GM12878 (cell line): ENCODE data around the gene RB1.

Experiments
- ASH2L ChIP-seq: fragments of 300-600, 200-600 bp; sonication (generic); IDR thresholded peaks from 2 replicates; pipeline ENCODE4 v1.6.1; 2017; ENCODE audit warnings: low read depth, mild to moderate bottlenecking, borderline replicate concordance
- SRF ChIP-seq, 2 experiments: IDR thresholded peaks; 2 replicates each; pipeline ENCODE4 v1.6.1; 2011; ENCODE audit warnings: low read depth in 2 of 2, low read length in 2 of 2, mild to moderate bottlenecking in 1 of 2, moderate library complexity in 1 of 2
- TF ChIP-seq, protein P1 (sequence below), 3 experiments: IDR thresholded peaks in 2 of 3; conservative IDR thresholded peaks in 1 of 3; 2 replicates each; pipeline ENCODE4 v1.5.1; 2011; ENCODE audit warnings: low read depth in 3 of 3, low read length in 3 of 3, mild to moderate bottlenecking in 3 of 3, control low read depth in 2 of 3, moderate library complexity in 2 of 3, inconsistent platforms in 1 of 3, mixed read lengths in 1 of 3; ENCODE audit not compliant: control insufficient read depth in 2 of 3, insufficient read depth in 1 of 3; ENCODE audit errors: extremely low read depth in 1 of 3

DNA sequence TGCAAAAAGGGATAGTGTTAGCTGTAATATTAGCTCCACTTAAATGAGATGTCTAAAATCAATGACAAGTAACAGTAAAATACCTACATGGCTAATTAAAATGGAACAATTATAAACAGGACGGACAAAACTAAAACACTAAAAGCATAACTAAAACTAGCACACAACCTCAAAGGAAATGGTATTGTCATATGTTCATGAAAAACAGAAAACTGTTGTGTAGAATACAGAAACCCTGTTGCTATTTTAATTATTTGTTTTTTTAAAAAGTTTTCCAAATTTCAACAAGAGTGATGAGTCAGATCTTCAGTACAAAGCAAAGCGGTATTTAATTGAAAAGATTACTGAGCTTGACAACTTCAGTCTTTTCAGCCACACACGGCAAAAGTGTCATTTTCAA lies 225.2 kb downstream of the RB1 start:
- TF ChIP-seq ASH2L (no peak), SRF (IDR thresholded peaks at IDR 0.05; ENCODE audit: low read depth in 2 of 2, low read length in 2 of 2) (no peak)
- TF ChIP-seq, protein P1, sequence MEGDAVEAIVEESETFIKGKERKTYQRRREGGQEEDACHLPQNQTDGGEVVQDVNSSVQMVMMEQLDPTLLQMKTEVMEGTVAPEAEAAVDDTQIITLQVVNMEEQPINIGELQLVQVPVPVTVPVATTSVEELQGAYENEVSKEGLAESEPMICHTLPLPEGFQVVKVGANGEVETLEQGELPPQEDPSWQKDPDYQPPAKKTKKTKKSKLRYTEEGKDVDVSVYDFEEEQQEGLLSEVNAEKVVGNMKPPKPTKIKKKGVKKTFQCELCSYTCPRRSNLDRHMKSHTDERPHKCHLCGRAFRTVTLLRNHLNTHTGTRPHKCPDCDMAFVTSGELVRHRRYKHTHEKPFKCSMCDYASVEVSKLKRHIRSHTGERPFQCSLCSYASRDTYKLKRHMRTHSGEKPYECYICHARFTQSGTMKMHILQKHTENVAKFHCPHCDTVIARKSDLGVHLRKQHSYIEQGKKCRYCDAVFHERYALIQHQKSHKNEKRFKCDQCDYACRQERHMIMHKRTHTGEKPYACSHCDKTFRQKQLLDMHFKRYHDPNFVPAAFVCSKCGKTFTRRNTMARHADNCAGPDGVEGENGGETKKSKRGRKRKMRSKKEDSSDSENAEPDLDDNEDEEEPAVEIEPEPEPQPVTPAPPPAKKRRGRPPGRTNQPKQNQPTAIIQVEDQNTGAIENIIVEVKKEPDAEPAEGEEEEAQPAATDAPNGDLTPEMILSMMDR (IDR thresholded peaks at IDR 0.05 in 2 of 3, conservative IDR thresholded peaks at IDR 0.05 in 1 of 3; ENCODE audit: control insufficient read depth in 2 of 3, extremely low read depth in 1 of 3, insufficient read depth in 1 of 3, low read depth in 3 of 3, low read length in 3 of 3) = no peak
